PC-9 (cell line): ENCODE measurements around the gene RUVBL2. TPM values are rescaled to one million over a fixed set of nuclear protein-coding genes. Genes with fewer than 3 reads are reported as not detected.
A peak's percentile ranks its signal among the peaks of the same experiment; 100 is the strongest.

Experiments
- BruUV-seq: library from RNA; stranded (reverse); fragments of 400-500 nt; replicated peaks from 2 replicates; lab custom pipeline; 2021; lab: Mats Ljungman, UMichigan
- CTCF ChIA-PET: fragments of 300-600 bp; sonication (Branson Sonifier 250); formaldehyde crosslinking; loops from one replicate; lab custom pipeline; 2022; ENCODE audit warnings: antibody characterized with exemption; lab: Charles Lee
- POLR2A ChIA-PET: fragments of 300-600 bp; sonication (Branson Sonifier 250); formaldehyde crosslinking; loops from one replicate; lab custom pipeline; 2022; ENCODE audit warnings: antibody characterized with exemption; ENCODE audit not compliant: unreplicated experiment; lab: Charles Lee
- DNase-seq, 2 experiments: peaks; one replicate each; pipeline versions ENCODE4 v3.0.0 to v3.0.0-alpha.2; 2015 to 2022; ENCODE audit warnings: mixed read lengths in 1 of 2
- H2AFZ ChIP-seq: fragments of 200-600 bp; sonication (generic); 2 replicates; pipeline ENCODE4 v1.8.1; 2017; ENCODE audit warnings: antibody characterized with exemption
- H3F3A ChIP-seq: fragments of 200-600 bp; sonication (generic); 2 replicates; pipeline ENCODE4 v1.8.1; 2017; ENCODE audit warnings: antibody characterized with exemption, mild to moderate bottlenecking, low read depth; ENCODE audit not compliant: insufficient read depth
- H3K27ac ChIP-seq: fragments of 200-600 bp; sonication (generic); 2 replicates; pipeline ENCODE4 v1.6.1; 2016; ENCODE audit warnings: mixed run types
- H3K27me3 ChIP-seq: fragments of 200-600 bp; sonication (generic); 2 replicates; pipeline ENCODE4 v1.6.1; 2016; ENCODE audit warnings: low read depth, mixed run types; ENCODE audit not compliant: insufficient read depth
- H3K36me3 ChIP-seq: fragments of 200-600 bp; sonication (generic); 2 replicates; pipeline ENCODE4 v1.6.1; 2016; ENCODE audit warnings: low read depth, mixed run types
- H3K4me1 ChIP-seq: fragments of 200-600 bp; sonication (generic); replicated peaks from 2 replicates; pipeline ENCODE4 v1.6.1; 2016; ENCODE audit warnings: mixed run types; ENCODE audit not compliant: insufficient read depth
- H3K4me2 ChIP-seq: fragments of 200-600 bp; sonication (generic); 2 replicates; pipeline ENCODE4 v1.6.1; 2017; ENCODE audit warnings: mixed run types
- H3K4me3 ChIP-seq: fragments of 200-600 bp; sonication (generic); 2 replicates; pipeline ENCODE4 v1.6.1; 2016; ENCODE audit warnings: mixed run types
- H3K79me2 ChIP-seq: fragments of 200-600 bp; sonication (generic); 2 replicates; pipeline ENCODE4 v1.6.1; 2017; ENCODE audit warnings: low read depth, mixed run types
- H3K9me2 ChIP-seq: fragments of 200-600 bp; sonication (generic); 2 replicates; pipeline ENCODE4 v1.8.1; 2017; ENCODE audit warnings: mild to moderate bottlenecking; ENCODE audit not compliant: insufficient read depth
- H3K9me3 ChIP-seq: fragments of 200-600 bp; sonication (generic); 2 replicates; pipeline ENCODE4 v1.8.1; 2016; ENCODE audit warnings: low read depth; ENCODE audit not compliant: insufficient read depth
- H4K20me1 ChIP-seq: fragments of 200-600 bp; sonication (generic); 2 replicates; pipeline ENCODE4 v1.8.1; 2017; ENCODE audit not compliant: insufficient read depth
- CTCF ChIP-seq: fragments of 200-600 bp; sonication (generic); conservative IDR thresholded peaks from 2 replicates; pipeline ENCODE4 v1.6.1; 2017; ENCODE audit warnings: mixed run types, antibody characterized with exemption, mild to moderate bottlenecking, moderate library complexity
- EZH2 ChIP-seq: fragments of 200-600 bp; sonication (generic); IDR thresholded peaks from 2 replicates; pipeline ENCODE4 v1.8.0; 2017; ENCODE audit warnings: antibody characterized with exemption, low read depth
- intact Hi-C: fragments of 100-400 bp; cut with micrococcal nuclease; formaldehyde crosslinking; loops from one replicate; pipeline ENCODE4 v1.10.0; 2022; ENCODE audit not compliant: unreplicated experiment
- total RNA-seq: library from RNA; stranded (reverse); gene quantifications from 2 replicates; pipeline ENCODE4 v1.2.3, GENCODE V29; 2021

The RUVBL2 gene
- total RNA-seq, 1 experiment from 2014 or later, result 179 TPM

- intact Hi-C loops, result loop anchor here (2.0 to 10.0 kb wide), 5 partner anchors 28 to 652 kb away; partner anchors contain the start of genes CA11, FTL, RRAS and SCAF1
- POLR2A ChIA-PET, result interaction anchor here (0.5 to 1.3 kb wide), 23 partner anchors 9 to 858 kb away, joined by 3 to 12 read pairs (median 4); partner anchors contain the start of genes CA11, CGB7, RPL18 and SPHK2
- TF ChIP-seq CTCF (no peak), EZH2 (no peak)
- peak in 1 of 2 experiments; percentile 23 for DNase-seq
- Histone ChIP-seq H3K4me1 (peaks cover 16% of the 10 kb centered on the region), H3F3A (peaks cover 10% of the 10 kb centered on the region; the same call in 1 of the 2 replicates), H3K9me2 (no peaks in the 10 kb centered on the region), H4K20me1 (peaks cover 19% of the 10 kb centered on the region), H3K9me3 (no peaks in the 10 kb centered on the region), H3K4me2 (peak overlapping the region; percentile 95), H3K4me3 (peak overlapping the region; percentile 97), H3K27ac (peak overlapping the region; percentile 41; the same call in 1 of the 2 replicates), H3K79me2 (peaks cover 68% of the 10 kb centered on the region), H3K27me3 (no peaks in the 10 kb centered on the region), H3K36me3 (0 out of 2 replicates have a peak, but pooled peaks cover 5% of the 10 kb centered on the region), H2AFZ (peak overlapping the region; percentile 92)
- BruUV-seq, result TSS peak; percentile 77
- CTCF ChIA-PET, result interaction anchor here (0.5 to 2.6 kb wide), 22 partner anchors 9 to 499 kb away, joined by 3 to 11 read pairs (median 4); partner anchors contain the start of gene CGB7
Observed at GRCh38 chr19:48992581-48993174, 1.0 kb upstream of the RUVBL2 start.

- Histone ChIP-seq H3K36me3 (peaks cover 6% of the 10 kb centered on the region; the same call in 1 of the 2 replicates), H3K4me3 (peak overlapping the region; percentile 97), H3K27ac (no peak overlapping the region; the same call in 1 of the 2 replicates), H3K4me2 (peak overlapping the region; percentile 85), H3K9me3 (no peaks in the 10 kb centered on the region), H3K4me1 (peaks cover 16% of the 10 kb centered on the region), H3K9me2 (no peaks in the 10 kb centered on the region), H2AFZ (peak overlapping the region; percentile 67), H4K20me1 (peaks cover 31% of the 10 kb centered on the region), H3K79me2 (peaks cover 76% of the 10 kb centered on the region), H3K27me3 (no peaks in the 10 kb centered on the region), H3F3A (peaks cover 16% of the 10 kb centered on the region)
- ChIA-PET POLR2A (interaction anchor here (0.6 to 1.2 kb wide), 9 partner anchors 24 to 502 kb away, joined by 3 to 10 read pairs (median 4); partner anchors contain the start of genes PIH1D1 and RPS11), CTCF (interaction anchor here (0.7 to 2.6 kb wide), 6 partner anchors 24 to 824 kb away, joined by 3 to 11 read pairs (median 6); no protein-coding TSS in a partner anchor)
- no peak for TF ChIP-seq CTCF
- TF ChIP-seq EZH2, result no peak
- BruUV-seq, result TSS peak; percentile 49
- intact Hi-C loops, result loop anchor here (5.0 to 10.0 kb wide), 3 partner anchors 197 to 651 kb away; partner anchors contain the start of genes CA11, RRAS and SCAF1
- DNase-seq, result no peak
Observed at GRCh38 chr19:48994035-48994386, 324 bp downstream of the RUVBL2 start.

GRCh38 chr19:48997972-48998371, 4.3 kb downstream of the RUVBL2 start:
- POLR2A ChIA-PET, result no interaction called here
- H3K36me3 ChIP-seq, result peaks cover 20% of the 10 kb centered on the region
- peaks cover 47% of the 10 kb centered on the region for H3K79me2 ChIP-seq
- no peak overlapping the region for H2AFZ ChIP-seq
- no peak overlapping the region for H3K4me3 ChIP-seq
- TF ChIP-seq CTCF (peak; percentile 74), EZH2 (no peak)
- intact Hi-C loops, result loop anchor here (2.0 to 10.0 kb wide), 3 partner anchors 77 to 647 kb away; partner anchors contain the start of genes CA11, RRAS and SCAF1
- CTCF ChIA-PET, result interaction anchor here (0.5 to 0.7 kb wide), 5 partner anchors 156 to 417 kb away, joined by 3 to 7 read pairs (median 4); no protein-coding TSS in a partner anchor
- no peak overlapping the region for H3K27ac ChIP-seq
- BruUV-seq, result no TSS peak
- no peaks in the 10 kb centered on the region for H3K9me2 ChIP-seq
- H3K4me1 ChIP-seq, result peaks cover 9% of the 10 kb centered on the region
- H3K4me2 ChIP-seq, result no peak overlapping the region
- peaks cover 21% of the 10 kb centered on the region for H3F3A ChIP-seq
- peak in 1 of 2 experiments; percentile 57 for DNase-seq
- no peaks in the 10 kb centered on the region for H3K9me3 ChIP-seq
- peaks cover 58% of the 10 kb centered on the region for H4K20me1 ChIP-seq
- H3K27me3 ChIP-seq, result no peaks in the 10 kb centered on the region
